ENCODE results near the gene SNORC. TPM values are rescaled to one million over a fixed set of nuclear protein-coding genes. Genes with fewer than 3 reads are reported as not detected.
A peak's percentile ranks its signal among the peaks of the same experiment; 100 is the strongest.

Gene SNORC
- total RNA-seq, 3 donors from 2014 or later: 13.3 to 48.1 (median 31.5) TPM

DNA sequence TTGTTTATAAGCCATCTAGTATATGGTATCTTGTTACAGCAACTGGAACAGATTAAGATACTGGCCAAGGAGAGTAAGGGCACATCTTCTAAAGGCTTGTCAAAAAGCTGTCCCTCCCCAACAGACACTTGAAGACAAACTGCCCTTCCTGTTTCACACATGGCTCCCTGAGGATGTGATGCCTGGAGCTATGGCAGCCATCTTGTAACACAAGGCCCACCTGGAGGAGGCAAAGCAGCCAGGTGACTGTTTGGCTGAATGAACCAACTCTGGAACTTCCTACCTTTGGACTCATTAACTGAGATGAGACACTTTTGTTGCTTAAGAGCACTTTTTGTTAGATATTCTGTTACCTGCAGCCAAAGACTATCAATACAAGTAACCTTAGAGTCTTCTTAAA is 54.4 kb downstream of the SNORC start:
- Histone ChIP-seq H3K4me3 (no peak overlapping the region), H3K36me3 (ENCODE audit: low read depth) (no peaks in the 10 kb centered on the region), H3K9me3 (no peaks in the 10 kb centered on the region), H3K4me1 (ENCODE audit: low read depth) (peaks cover 16% of the 10 kb centered on the region)
- intact Hi-C loops (cut with DNase I, micrococcal nuclease): no loop called here
- TF ChIP-seq, protein P1, sequence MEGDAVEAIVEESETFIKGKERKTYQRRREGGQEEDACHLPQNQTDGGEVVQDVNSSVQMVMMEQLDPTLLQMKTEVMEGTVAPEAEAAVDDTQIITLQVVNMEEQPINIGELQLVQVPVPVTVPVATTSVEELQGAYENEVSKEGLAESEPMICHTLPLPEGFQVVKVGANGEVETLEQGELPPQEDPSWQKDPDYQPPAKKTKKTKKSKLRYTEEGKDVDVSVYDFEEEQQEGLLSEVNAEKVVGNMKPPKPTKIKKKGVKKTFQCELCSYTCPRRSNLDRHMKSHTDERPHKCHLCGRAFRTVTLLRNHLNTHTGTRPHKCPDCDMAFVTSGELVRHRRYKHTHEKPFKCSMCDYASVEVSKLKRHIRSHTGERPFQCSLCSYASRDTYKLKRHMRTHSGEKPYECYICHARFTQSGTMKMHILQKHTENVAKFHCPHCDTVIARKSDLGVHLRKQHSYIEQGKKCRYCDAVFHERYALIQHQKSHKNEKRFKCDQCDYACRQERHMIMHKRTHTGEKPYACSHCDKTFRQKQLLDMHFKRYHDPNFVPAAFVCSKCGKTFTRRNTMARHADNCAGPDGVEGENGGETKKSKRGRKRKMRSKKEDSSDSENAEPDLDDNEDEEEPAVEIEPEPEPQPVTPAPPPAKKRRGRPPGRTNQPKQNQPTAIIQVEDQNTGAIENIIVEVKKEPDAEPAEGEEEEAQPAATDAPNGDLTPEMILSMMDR (IDR thresholded peaks at IDR 0.05): no peak
- DNase-seq (no peak), ATAC-seq (no peak)

DNA sequence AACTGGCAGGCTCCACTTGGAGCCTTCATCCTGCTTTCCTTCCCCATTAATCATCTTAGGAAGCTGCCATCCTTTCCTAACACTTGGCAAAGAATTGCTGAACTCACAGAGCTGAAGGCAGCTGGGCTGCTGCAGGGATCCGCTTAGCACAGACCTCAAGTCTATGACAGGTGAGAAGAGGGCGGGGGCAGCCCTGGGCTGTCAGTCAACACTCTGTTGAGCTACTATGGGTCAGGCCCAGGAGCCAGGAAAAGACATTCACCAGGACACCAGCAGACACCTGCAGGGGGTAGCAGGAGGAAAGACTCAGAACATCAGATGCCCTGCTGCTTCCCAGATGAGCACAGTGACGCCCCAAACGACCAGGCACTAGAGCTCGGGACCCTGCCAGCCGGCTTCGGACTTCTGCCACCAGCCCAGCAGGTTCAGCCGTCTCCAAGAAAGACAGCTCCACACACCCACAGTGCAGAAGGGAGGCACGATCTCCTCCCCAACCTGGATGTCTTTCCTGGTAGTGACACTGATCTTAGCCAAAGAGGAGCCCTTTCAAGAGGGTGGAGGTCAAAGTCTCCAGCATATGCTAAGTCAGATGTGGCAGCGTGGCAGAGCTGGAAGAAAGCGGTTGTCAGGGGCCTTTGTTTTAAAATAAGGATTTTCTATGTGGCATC is 55.2 kb downstream of the SNORC start:
- Histone ChIP-seq H3K4me1 (ENCODE audit: low read depth) (peaks cover 16% of the 10 kb centered on the region), H3K4me3 (no peak overlapping the region), H3K9me3 (no peaks in the 10 kb centered on the region), H3K36me3 (ENCODE audit: low read depth) (no peaks in the 10 kb centered on the region)
- DNase-seq (no peak), ATAC-seq (no peak)
- intact Hi-C loops (cut with DNase I, micrococcal nuclease): no loop called here
- TF ChIP-seq, protein P1 (IDR thresholded peaks at IDR 0.05): no peak

DNA sequence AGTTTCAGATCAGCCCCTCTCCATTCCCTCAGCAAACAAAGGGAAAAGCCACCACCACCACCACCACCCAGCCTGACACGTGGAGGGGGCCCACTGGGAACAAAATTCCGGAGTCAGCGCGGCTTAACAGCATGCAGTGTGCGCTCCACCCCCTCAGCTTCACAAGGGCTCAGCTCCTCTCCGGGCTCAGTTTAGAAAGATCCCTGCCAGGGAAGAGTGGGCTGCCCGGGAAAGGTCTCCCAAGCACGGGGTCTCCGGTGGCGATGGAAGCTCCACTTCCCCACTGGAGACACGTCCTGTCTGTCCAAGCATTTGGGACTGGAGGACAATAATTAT is 55.7 kb downstream of the SNORC start:
- no peak for DNase-seq
- peaks cover 16% of the 10 kb centered on the region for H3K4me1 ChIP-seq (ENCODE audit: low read depth)
- TF ChIP-seq, protein P1 (IDR thresholded peaks at IDR 0.05): no peak
- H3K9me3 ChIP-seq: no peaks in the 10 kb centered on the region
- intact Hi-C loops (cut with DNase I, micrococcal nuclease): no loop called here
- H3K36me3 ChIP-seq (ENCODE audit: low read depth): no peaks in the 10 kb centered on the region
- ATAC-seq: no peak
- no peak overlapping the region for H3K4me3 ChIP-seq

DNA sequence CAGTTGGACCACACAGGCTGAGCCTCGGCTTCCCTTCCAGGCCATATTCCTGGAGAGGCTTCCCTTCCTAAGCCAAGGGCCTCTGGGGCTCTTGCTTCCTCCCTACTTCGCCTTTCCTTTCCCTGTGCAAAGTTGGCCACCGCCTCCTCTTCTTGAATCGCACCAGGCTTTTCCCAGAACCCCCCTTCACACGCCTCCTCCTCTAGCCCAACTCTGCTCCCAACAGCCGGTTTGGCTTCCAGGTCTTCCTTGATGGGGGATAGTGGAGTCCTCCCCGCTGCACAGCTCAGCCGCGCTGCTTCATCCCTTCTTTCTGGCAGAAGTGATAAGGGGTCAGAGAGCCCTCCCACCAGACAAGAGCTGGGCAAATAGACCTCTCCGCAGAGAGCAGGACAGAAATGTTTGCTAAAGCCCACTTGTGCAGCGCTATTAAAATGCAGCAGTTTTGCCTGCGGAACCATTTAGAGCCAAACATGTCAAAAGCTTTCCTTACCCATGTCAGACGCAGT is 56.4 kb downstream of the SNORC start:
- TF ChIP-seq, protein P1 (IDR thresholded peaks at IDR 0.05): no peak
- intact Hi-C loops (cut with DNase I, micrococcal nuclease): no loop called here
- no peak for DNase-seq
- no peak overlapping the region for H3K4me3 ChIP-seq
- H3K36me3 ChIP-seq (ENCODE audit: low read depth): no peaks in the 10 kb centered on the region
- ATAC-seq: no peak
- H3K4me1 ChIP-seq (ENCODE audit: low read depth): peaks cover 16% of the 10 kb centered on the region
- no peaks in the 10 kb centered on the region for H3K9me3 ChIP-seq

DNA sequence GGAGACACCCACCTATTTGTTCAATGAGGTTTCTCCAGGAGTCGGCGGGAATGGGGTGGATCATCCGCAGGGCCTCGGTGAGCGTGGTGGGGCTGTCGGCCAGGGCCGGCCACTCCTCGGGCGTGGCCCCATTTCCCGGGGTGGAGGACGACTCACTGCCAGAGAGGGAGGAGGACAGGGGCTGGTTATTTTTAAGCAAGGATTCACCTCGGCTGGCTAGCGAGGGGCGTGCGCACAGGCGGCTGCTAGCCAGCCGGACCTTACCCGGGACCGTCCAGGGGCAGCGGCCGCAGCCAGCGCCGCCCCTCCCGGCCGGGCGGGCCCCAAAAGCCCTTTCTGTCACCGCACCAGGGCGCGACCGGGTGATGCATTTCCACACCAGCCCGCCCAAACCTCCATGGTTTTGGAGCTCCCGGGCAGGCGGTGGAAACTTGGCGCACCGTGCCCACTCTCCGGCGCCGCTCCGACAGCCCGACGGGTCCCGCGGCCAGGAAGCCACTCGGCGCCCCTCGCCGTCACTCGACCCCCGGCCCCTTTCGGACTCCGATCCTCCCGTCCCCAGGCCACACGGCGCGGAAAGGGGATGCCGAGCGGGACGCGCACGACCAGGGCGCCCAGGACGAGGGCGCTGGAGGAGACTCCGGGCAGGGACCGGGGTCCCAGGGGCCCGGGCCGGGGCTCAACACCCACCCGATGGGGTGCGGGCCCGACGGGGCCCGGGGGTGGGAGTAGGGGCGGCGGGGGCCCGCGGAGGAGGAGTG is 57.1 kb downstream of the SNORC start:
- DNase-seq: peak in 2 of 3 donors; percentile 10 to 41
- TF ChIP-seq, protein P1 (IDR thresholded peaks at IDR 0.05): no peak
- Histone ChIP-seq H3K4me1 (ENCODE audit: low read depth) (peaks cover 16% of the 10 kb centered on the region), H3K9me3 (no peaks in the 10 kb centered on the region), H3K4me3 (no peak overlapping the region), H3K36me3 (ENCODE audit: low read depth) (no peaks in the 10 kb centered on the region)
- intact Hi-C loops (cut with DNase I, micrococcal nuclease): no loop called here
- ATAC-seq: peak; percentile 73

Measured in mucosa of descending colon (tissue), 3 donors.